G401 (cell line): ENCODE data around the gene ZBTB46. TPM values are rescaled to one million over a fixed set of nuclear protein-coding genes. Genes with fewer than 3 reads are reported as not detected.
A peak's percentile ranks its signal among the peaks of the same experiment; 100 is the strongest.
"Not testable (repeated sequence)": the region's sequence is repeated elsewhere in the genome, so short reads cannot be mapped to it uniquely, and the experiment has no call there.

Source experiments
- DNase-seq: peaks from one replicate; pipeline ENCODE4 v3.0.0-alpha.2; 2015; ENCODE audit warnings: low spot score
- in situ Hi-C: cut with HindIII; loops from 2 replicates; pipeline ENCODE4 v1.10.0; 2016; ENCODE audit warnings: low sequenced_read_pairs, mixed read lengths
- total RNA-seq: library from RNA; depleted of rRNA; stranded (reverse); fragments of >200 nt; shearing (Covaris generic); gene quantifications from 2 replicates; pipeline ENCODE4 v1.2.3, GENCODE V29; 2014

ZBTB46 gene
- total RNA-seq, 1 experiment from 2014 or later = 42.5 TPM

GRCh38 chr20:63799127-63799526, 31.9 kb downstream of the ZBTB46 start:
- DNase-seq, in situ Hi-C loops: not testable (repeated sequence)

- in situ Hi-C loops, DNase-seq: not testable (repeated sequence)
These were observed 33.9 kb downstream of the ZBTB46 start for GRCh38 chr20:63797175-63797574.

GRCh38 chr20:63795178-63795830, 35.8 kb downstream of the ZBTB46 start:
- in situ Hi-C loops = no loop called here
- DNase-seq = no peak

- DNase-seq = no peak
These were observed 36.5 kb downstream of the ZBTB46 start for GRCh38 chr20:63794614-63795013.

GRCh38 chr20:63792866-63793265, 38.2 kb downstream of the ZBTB46 start:
- DNase-seq = no peak
- in situ Hi-C loops = no loop called here

More at GRCh38 chr20:63794614-63795013, 36.5 kb downstream of the ZBTB46 start:
- in situ Hi-C loops = no loop called here

GRCh38 chr20:63791497-63792156, 39.4 kb downstream of the ZBTB46 start:
- in situ Hi-C loops = no loop called here
- peak; percentile 71 for DNase-seq

GRCh38 chr20:63790572-63791168, 40.4 kb downstream of the ZBTB46 start:
- DNase-seq = no peak
- in situ Hi-C loops = no loop called here

- in situ Hi-C loops = loop anchor here (10.0 kb wide), 1 partner anchor 65 kb away; no protein-coding TSS in a partner anchor
- DNase-seq = peak; percentile 64
These were observed 41.1 kb downstream of the ZBTB46 start for GRCh38 chr20:63789836-63790571.

GRCh38 chr20:63787749-63788148, 43.3 kb downstream of the ZBTB46 start:
- in situ Hi-C loops = loop anchor here (10.0 kb wide), 1 partner anchor 63 kb away; no protein-coding TSS in a partner anchor
- no peak for DNase-seq

- in situ Hi-C loops = loop anchor here (10.0 kb wide), 1 partner anchor 63 kb away; no protein-coding TSS in a partner anchor
- no peak for DNase-seq
These were observed 43.8 kb downstream of the ZBTB46 start for GRCh38 chr20:63787302-63787701.

GRCh38 chr20:63785691-63786131, 45.4 kb downstream of the ZBTB46 start:
- DNase-seq = no peak
- in situ Hi-C loops = loop anchor here (10.0 kb wide), 1 partner anchor 61 kb away; no protein-coding TSS in a partner anchor

GRCh38 chr20:63783970-63784369, 47.1 kb downstream of the ZBTB46 start:
- in situ Hi-C loops = loop anchor here (10.0 kb wide), 1 partner anchor 59 kb away; no protein-coding TSS in a partner anchor
- no peak for DNase-seq

GRCh38 chr20:63782521-63782971, 48.5 kb downstream of the ZBTB46 start:
- DNase-seq = no peak
- in situ Hi-C loops = loop anchor here (10.0 kb wide), 1 partner anchor 58 kb away; no protein-coding TSS in a partner anchor

GRCh38 chr20:63782051-63782471, 49.0 kb downstream of the ZBTB46 start:
- peak; percentile 56 for DNase-seq

GRCh38 chr20:63781181-63781580, 49.9 kb downstream of the ZBTB46 start:
- in situ Hi-C loops = loop anchor here (10.0 kb wide), 1 partner anchor 56 kb away; no protein-coding TSS in a partner anchor

More at GRCh38 chr20:63782051-63782471, 49.0 kb downstream of the ZBTB46 start:
- in situ Hi-C loops = loop anchor here (10.0 kb wide), 1 partner anchor 57 kb away; no protein-coding TSS in a partner anchor

GRCh38 chr20:63778857-63779256, 52.2 kb downstream of the ZBTB46 start:
- DNase-seq = no peak
- in situ Hi-C loops = no loop called here

More at GRCh38 chr20:63781181-63781580, 49.9 kb downstream of the ZBTB46 start:
- DNase-seq = no peak

- in situ Hi-C loops = no loop called here
- no peak for DNase-seq
These were observed 52.9 kb downstream of the ZBTB46 start for GRCh38 chr20:63778034-63778752.

GRCh38 chr20:63777614-63778013, 53.5 kb downstream of the ZBTB46 start:
- in situ Hi-C loops = no loop called here
- no peak for DNase-seq
